ENCODE results near the gene TUBB6.

DNA sequence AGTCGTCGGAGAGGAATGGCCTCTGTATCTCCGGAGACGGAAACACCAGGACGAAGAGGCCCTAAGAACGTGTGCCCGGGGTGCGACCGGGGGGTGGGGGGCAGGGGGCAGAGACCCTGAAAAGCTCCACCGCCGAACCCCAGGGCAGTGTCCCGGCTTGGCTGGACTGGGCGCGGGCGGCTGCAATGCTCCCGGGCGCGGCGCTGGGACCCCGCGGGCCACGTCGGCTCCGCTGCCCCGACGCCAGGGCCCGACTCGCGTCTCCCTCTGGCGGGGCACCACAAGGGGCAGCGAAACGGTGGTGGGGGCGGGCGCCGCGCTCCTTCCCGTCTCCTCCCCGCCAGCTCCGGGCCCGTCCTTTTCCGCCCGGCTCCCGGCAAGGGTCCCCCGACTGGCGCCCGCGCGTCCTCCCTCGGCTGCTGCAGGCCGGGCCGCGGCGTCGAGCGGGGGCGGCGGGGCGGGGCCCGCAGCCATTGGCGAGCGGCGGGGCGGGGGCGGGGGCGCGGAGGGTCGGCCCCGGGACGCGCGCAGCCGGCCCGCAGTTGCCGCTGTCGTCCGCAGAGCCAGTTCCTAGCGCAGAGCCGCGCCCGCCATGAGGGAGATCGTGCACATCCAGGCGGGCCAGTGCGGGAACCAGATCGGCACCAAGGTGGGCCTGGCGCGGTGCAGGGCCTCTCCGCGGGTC lies at the start of gene TUBB6:
- no peak for TF ChIP-seq POLR2A (IDR thresholded peaks at IDR 0.05)
- TF ChIP-seq, protein P1, sequence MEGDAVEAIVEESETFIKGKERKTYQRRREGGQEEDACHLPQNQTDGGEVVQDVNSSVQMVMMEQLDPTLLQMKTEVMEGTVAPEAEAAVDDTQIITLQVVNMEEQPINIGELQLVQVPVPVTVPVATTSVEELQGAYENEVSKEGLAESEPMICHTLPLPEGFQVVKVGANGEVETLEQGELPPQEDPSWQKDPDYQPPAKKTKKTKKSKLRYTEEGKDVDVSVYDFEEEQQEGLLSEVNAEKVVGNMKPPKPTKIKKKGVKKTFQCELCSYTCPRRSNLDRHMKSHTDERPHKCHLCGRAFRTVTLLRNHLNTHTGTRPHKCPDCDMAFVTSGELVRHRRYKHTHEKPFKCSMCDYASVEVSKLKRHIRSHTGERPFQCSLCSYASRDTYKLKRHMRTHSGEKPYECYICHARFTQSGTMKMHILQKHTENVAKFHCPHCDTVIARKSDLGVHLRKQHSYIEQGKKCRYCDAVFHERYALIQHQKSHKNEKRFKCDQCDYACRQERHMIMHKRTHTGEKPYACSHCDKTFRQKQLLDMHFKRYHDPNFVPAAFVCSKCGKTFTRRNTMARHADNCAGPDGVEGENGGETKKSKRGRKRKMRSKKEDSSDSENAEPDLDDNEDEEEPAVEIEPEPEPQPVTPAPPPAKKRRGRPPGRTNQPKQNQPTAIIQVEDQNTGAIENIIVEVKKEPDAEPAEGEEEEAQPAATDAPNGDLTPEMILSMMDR (IDR thresholded peaks at IDR 0.05), result peak in 1 of 6 experiments; percentile 6

Data from Peyer's patch (tissue), 4 donors.